Fibroblast of skin of left quadriceps (primary cell): ENCODE data around the gene GGCT.

Source experiments
- DNase-seq, 2 experiments: peaks; one replicate each; pipeline ENCODE4 v3.0.0-alpha.2; 2013; ENCODE audit warnings: low read depth in 2 of 2

Gene GGCT

GRCh38 chr7:30478349-30479201 lies 26.1 kb downstream of the GGCT start, which contains the start of gene NOD1:
TSS of gene NOD1 (minus strand) at chr7:30478784. CDS start at chr7:30456921, 21,863 bp downstream.
- DNase-seq = peak; percentile 34

GRCh38 chr7:30476459-30477145 lies 28.0 kb downstream of the GGCT start:
- peak; percentile 37 to 43 for DNase-seq

DNA sequence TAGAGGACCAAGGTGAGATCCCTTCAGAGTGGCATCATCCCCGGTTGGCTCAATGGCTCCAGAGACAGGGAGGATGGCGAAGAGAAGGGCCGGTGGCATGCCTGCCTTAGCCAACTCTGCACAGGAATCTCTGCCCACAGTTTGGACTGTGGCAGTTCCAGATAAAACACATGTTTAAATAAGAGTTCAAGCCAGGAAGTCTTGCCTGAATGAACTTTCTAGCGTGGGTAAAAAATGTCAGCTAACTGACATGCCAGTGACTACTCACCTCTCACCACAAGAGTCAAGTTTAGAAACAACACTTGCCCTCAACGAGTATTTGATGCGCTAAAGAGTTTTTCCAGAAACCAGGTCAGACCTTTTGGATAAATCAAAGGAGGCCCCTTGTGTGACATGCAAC lies 29.0 kb downstream of the GGCT start:
- DNase-seq = no peak

- DNase-seq = peak; percentile 71 to 73
Observed at GRCh38 chr7:30474893-30475292, 29.7 kb downstream of the GGCT start.

- DNase-seq = no peak
Observed at GRCh38 chr7:30474485-30474884, 30.1 kb downstream of the GGCT start.

GRCh38 chr7:30473903-30474302 lies 30.7 kb downstream of the GGCT start:
- no peak for DNase-seq

DNA sequence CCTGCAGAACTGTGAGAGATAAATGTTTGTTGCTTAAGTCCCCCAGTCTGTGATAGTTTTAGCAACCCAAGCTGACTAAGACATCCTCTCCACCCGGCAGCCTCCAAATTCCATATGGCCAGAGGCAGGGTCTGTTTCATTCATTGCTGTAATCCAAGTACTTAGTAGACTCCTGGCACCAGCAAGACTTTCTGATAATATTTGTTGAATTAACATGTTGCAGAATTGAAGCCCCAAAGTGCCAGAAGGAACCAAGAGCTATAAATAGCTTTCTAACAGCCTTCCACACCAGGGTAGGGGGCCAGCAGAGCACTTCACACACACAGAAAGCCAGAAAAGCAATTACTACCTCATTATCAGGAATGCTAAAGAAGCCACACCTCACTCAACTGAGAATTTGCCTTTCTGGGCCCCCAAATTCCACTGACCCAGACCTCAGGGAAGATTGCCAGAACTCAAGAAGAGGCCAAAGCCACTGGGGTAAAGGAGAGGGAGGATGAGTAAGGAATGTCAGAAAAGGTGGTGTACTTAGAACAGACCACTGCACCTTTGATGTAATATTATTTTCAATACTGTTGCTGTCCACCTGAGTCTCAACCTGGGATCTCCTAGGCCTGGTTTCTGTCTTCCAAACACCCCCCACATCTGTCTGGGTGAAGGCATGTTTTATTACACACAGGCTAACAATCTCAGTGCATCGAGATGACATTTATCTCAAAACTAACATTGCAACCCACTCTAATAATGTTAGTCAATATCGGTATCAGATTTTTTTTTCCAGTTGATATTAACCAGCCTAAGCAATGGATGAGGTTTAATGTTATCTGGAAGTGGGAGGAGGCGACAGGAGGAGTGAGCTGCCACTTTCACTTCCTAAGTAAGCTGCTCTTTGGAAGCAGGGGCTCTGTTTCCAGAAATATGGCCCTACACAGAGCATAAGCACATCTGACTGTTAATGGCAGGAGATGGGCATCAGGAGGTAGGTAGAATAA lies 31.5 kb downstream of the GGCT start:
- DNase-seq = peak; percentile 64 to 69

DNA sequence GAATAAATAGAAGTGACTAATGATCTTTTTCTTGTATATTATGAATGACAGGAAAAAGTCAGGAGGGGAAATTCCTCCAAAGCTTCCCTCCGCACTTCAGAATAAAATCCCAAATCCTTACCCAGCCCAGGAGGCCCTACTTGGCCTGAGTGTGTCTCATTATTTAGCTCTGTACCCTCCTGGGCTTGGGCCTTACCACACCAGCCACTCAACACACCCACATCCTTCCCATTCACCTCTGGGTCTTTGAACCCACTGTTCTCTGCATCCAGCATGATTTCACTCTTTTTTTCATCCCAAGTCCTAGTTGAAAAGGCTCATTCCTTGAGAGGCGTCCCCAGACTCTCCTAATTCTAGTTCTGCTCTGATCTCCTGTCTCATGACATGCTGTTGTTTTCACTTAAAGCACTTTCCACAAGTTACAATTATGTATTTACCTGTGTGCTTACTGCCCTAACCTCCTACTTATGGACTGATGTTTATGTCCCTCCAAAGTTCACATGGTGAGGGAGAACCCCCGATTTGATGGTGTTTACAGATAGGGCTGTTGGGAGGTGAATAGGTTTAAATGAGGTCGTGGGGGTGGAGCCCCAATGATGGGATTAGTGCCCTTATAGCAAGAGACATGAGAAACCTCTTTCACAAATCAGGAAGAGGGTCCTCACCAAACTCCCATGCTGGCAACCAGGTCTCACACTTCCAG lies 32.4 kb downstream of the GGCT start:
- no peak for DNase-seq

DNA sequence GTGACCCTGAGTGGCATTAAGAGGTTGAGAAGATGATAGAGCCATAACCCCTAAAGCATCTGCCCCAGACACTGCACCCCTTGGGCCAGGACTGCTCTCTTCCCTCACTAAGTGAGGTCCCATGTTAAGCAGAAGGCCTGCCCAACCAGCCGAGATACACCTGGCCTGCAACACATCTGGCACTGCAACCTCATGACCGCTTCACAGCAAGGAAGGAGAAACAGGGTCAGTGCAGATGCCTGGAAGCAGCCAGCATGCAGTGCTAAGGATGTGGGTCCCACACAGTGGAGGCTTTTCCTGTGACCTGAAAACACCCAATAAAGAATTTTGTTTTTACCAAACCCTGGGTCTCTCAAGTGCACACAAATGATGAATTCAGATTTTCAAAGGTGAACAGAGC lies 33.4 kb downstream of the GGCT start:
- DNase-seq = no peak

- peak; percentile 37 to 47 for DNase-seq
Observed at GRCh38 chr7:30470771-30471170, 33.9 kb downstream of the GGCT start.

GRCh38 chr7:30470163-30470770 lies 34.4 kb downstream of the GGCT start:
- DNase-seq = no peak

DNA sequence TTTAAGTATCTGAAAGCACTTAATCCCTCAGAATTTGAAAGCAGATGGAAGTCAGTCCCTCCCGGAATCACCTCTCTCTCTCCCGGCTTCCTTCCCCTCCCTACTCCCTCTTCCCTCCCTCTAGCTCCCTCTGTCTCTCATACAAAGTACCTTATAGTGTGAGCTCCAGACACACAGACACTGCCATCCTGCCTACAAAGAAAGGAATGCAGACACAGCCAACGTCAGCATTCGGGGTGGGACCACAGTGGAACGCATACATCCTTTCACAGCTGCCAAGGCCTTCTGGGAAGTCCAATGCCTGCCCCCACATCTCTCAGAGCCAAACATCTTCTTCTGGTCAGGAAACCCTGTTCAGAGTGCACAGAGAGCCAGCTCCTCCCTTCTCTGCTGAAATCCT lies 35.3 kb downstream of the GGCT start:
- DNase-seq = peak; percentile 97

DNA sequence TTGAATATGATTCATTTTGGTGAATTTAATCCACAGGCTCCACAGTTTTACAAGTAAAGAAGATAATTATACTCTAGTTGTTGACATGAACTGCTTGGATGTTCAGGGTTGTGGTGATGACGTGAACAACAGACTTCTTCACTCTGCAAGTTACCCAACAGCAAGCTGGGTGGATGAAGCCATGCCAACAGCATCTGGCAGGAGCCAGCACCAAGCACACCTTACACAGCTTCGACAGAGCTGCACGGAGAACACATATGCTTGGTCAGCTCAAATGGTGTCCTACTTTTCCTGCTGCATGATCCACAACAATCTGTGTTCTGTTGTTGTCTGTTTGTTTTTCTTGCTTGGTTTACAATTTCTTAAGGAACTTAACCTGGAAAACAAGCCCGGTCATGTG lies 35.8 kb downstream of the GGCT start:
- DNase-seq = no peak

- no peak for DNase-seq
Observed at GRCh38 chr7:30468041-30468440, 36.6 kb downstream of the GGCT start.

DNA sequence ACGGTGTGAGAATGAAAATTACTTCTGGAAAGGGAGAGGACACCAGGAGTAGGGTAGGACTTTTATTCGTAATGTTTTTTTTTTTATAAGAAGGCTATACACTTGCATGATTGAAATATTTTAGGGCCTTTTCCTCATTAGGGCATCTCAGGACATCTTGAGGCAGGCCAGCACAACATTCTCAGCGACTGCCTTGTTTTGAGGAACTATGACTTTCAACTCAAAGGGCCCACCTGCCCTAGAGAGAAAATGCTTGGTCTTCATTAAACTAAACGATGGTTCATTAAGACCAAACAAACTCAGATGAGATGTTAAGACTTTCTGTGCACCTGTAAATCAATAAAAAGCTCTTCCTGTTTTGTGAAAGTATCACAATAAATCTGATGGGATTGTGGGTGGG lies 37.4 kb downstream of the GGCT start:
- DNase-seq = no peak

DNA sequence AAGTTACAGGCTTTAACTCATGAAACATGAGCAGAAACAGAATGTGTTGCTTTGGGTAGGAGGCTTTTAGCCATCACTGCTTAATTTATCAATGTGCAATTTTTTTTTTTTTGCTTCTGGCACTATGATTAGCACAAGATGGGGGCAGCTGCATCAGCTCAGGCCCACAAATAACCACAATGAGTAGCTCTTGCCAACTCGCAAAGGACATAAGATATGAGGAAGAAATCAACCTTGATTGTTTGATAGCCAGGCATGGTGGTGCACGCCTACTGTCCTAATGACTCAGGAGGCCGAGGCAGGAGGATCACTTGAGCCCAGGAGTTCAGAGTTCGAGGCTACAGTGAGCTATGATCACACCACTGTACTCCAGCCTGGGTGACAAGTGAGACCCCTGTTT lies 38.4 kb downstream of the GGCT start:
- DNase-seq = no peak

DNA sequence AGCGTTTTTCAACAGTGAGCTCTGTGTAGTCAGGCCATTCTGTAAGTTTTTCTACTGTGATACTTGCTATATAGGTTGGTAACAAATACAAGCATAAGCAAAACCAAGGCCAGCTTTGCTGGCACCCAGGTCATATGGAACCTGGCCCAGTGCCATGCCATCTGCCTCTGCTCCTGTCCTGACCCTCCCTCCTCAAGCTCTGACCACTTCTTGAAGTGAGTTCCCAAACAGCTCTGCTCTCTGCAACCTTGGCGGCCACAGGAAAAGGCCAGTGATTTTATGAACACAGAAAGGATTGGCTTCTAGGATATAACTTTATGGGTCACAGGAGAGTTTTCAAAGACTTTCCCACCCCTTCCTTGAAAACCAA lies 38.8 kb downstream of the GGCT start:
- no peak for DNase-seq

DNA sequence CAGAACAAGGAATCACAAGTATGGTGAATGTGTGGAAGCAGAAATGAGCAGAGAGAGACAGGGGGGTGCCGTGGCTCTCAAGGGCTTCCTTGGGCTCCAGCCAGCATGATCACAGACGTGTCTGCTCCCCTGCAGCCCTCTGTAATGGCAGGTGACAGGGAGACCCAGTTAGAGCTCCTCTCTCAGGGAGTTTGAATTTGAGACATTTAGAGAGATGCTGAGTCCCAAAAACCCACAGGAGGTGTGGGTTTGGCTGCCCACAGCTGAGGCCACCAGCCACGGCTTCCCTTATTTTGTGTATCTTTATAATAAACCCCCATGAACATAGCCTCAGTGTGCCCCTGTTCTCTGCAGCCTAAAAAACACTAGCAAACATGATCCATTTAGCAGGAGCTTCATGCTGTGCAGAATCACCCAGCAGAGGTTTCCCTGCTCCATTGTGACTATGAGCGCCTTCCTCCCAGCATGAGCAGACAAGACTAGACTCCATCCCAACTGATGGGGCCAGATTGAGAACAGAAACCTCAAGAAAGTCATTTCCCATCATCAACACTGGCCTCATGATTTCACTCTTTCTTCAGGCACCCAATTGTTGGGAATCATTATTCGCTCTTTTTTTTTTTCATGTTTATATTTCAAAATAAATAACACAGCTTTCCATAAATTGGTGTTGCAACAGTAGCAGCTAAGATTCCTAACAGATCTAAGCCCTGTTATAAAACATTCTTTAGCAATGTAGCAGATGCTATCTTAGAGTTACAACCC lies 39.4 kb downstream of the GGCT start:
- DNase-seq = peak; percentile 43 to 54

- DNase-seq = no peak
Observed at GRCh38 chr7:30464231-30464671, 40.4 kb downstream of the GGCT start.
